Karpas-422 (cell line): ENCODE measurements around the gene GET3. TPM values are rescaled to one million over a fixed set of nuclear protein-coding genes. Genes with fewer than 3 reads are reported as not detected.

Experiments
- DNase-seq: peaks from one replicate; pipeline ENCODE4 v3.0.0-alpha.2; 2015
- H2AFZ ChIP-seq: fragments of 200-600 bp; sonication (generic); 2 replicates; pipeline ENCODE4 v1.6.1; 2014; ENCODE audit warnings: antibody characterized with exemption, low read length, mixed read lengths
- H3K27ac ChIP-seq: fragments of 200-600 bp; sonication (generic); 2 replicates; pipeline ENCODE4 v1.5.1; 2014; ENCODE audit warnings: mild to moderate bottlenecking, low read length, moderate library complexity
- H3K27me3 ChIP-seq: fragments of 200-600 bp; sonication (generic); 2 replicates; pipeline ENCODE4 v1.6.1; 2014; ENCODE audit warnings: low read length, mixed read lengths
- H3K36me3 ChIP-seq: fragments of 200-600 bp; sonication (generic); 2 replicates; pipeline ENCODE4 v1.6.1; 2014; ENCODE audit warnings: low read length, mixed read lengths; ENCODE audit not compliant: insufficient read depth
- H3K4me1 ChIP-seq: fragments of 200-600 bp; sonication (generic); 2 replicates; pipeline ENCODE4 v1.6.1; 2014; ENCODE audit warnings: mild to moderate bottlenecking, low read length, mixed read lengths
- H3K4me2 ChIP-seq: fragments of 200-600 bp; sonication (generic); 2 replicates; pipeline ENCODE4 v1.6.1; 2014; ENCODE audit warnings: low read length, low read depth, mild to moderate bottlenecking; ENCODE audit not compliant: poor library complexity, severe bottlenecking
- H3K4me3 ChIP-seq: fragments of 200-600 bp; sonication (generic); 2 replicates; pipeline ENCODE4 v1.5.1; 2014; ENCODE audit warnings: mild to moderate bottlenecking, antibody characterized with exemption, low read length, mixed read lengths
- H3K79me2 ChIP-seq: fragments of 200-600 bp; sonication (generic); 2 replicates; pipeline ENCODE4 v1.6.1; 2014; ENCODE audit warnings: mild to moderate bottlenecking, low read length, mixed read lengths
- H3K9ac ChIP-seq: fragments of 200-600 bp; sonication (generic); 2 replicates; pipeline ENCODE4 v1.6.0; 2014; ENCODE audit warnings: low read length
- H3K9me2 ChIP-seq: fragments of 200-600 bp; sonication (generic), shearing (Covaris generic); replicated peaks from 2 replicates; pipeline ENCODE4 v1.6.0; 2014; ENCODE audit warnings: mild to moderate bottlenecking, low read length, moderate library complexity; ENCODE audit not compliant: insufficient read depth
- H3K9me3 ChIP-seq: fragments of 300-700, 200-600 bp; sonication (generic); 2 replicates; pipeline ENCODE4 v1.6.1; 2014; ENCODE audit warnings: low read length, mixed read lengths
- H4K20me1 ChIP-seq: fragments of 200-600 bp; sonication (generic); 2 replicates; pipeline ENCODE4 v1.6.1; 2014; ENCODE audit warnings: mild to moderate bottlenecking, antibody characterized with exemption, low read length, low read depth; ENCODE audit not compliant: insufficient read depth
- total RNA-seq: library from RNA; depleted of rRNA; stranded (reverse); fragments of >200 nt; shearing (Covaris generic); gene quantifications from 2 replicates; pipeline ENCODE4 v1.2.3, GENCODE V29; 2014; ENCODE audit warnings: low replicate concordance

Gene GET3
- total RNA-seq, 1 experiment from 2014 or later: 42.3 TPM

DNA sequence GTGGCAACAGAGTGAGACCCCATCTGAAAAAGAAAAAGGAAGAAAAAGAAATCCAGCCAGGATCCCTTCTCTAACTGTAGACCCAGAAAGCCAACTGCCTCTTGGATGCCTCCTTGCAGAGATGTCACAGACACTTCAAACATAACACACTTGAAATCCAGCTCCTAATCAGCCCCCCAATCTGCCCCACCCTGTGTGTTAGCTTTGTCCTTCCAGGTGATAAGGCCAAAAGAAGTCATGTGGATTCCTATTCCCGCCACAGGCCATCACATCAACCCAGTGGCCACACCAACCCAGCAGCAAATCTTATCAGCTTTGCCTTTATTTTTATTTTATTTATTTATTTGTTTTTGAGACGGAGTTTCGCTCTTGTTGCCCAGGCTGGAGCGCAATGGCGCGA, 22.4 kb downstream of the GET3 start:
- Histone ChIP-seq H3K9ac (no peak overlapping the region), H4K20me1 (no peaks in the 10 kb centered on the region), H3K4me2 (no peak overlapping the region), H3K27ac (no peak overlapping the region), H3K36me3 (peaks cover 5% of the 10 kb centered on the region; the same call in 1 of the 2 replicates), H3K27me3 (no peaks in the 10 kb centered on the region), H3K9me2 (no peaks in the 10 kb centered on the region), H3K4me1 (peaks cover 4% of the 10 kb centered on the region; the same call in 1 of the 2 replicates), H3K79me2 (no peaks in the 10 kb centered on the region), H3K4me3 (no peak overlapping the region), H2AFZ (no peak overlapping the region), H3K9me3 (no peaks in the 10 kb centered on the region)
- no peak for DNase-seq

DNA sequence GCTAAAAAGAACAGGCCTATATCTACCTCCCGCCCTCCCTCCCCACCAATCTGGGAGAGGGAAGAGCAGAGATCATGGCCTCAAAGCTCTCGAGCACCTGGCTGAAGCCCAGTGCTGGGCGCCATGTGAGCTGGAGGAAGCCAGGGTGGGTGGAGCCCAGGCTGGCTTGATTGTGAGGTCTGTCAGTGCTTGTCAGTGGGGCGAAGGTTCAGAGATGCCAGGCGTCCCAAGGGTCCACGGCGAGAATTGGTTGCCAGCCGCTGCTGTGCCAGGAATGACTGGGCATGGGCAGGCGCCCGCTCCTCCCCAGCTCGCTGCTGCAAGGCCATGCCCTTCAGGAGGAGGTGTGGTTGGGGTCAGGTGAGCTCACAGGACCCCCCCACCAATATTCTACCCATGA, 25.8 kb downstream of the GET3 start:
- no peaks in the 10 kb centered on the region for H3K27me3 ChIP-seq
- no peak overlapping the region for H3K9ac ChIP-seq
- H3K4me1 ChIP-seq: no peaks in the 10 kb centered on the region; the same call in 1 of the 2 replicates
- no peaks in the 10 kb centered on the region for H3K9me2 ChIP-seq
- no peaks in the 10 kb centered on the region for H3K79me2 ChIP-seq
- no peaks in the 10 kb centered on the region for H3K9me3 ChIP-seq
- H4K20me1 ChIP-seq: no peaks in the 10 kb centered on the region
- no peak overlapping the region for H3K4me3 ChIP-seq
- H2AFZ ChIP-seq: no peak overlapping the region
- peaks cover 5% of the 10 kb centered on the region; the same call in 1 of the 2 replicates for H3K36me3 ChIP-seq
- DNase-seq: no peak
- H3K4me2 ChIP-seq: no peak overlapping the region
- H3K27ac ChIP-seq: no peak overlapping the region

DNA sequence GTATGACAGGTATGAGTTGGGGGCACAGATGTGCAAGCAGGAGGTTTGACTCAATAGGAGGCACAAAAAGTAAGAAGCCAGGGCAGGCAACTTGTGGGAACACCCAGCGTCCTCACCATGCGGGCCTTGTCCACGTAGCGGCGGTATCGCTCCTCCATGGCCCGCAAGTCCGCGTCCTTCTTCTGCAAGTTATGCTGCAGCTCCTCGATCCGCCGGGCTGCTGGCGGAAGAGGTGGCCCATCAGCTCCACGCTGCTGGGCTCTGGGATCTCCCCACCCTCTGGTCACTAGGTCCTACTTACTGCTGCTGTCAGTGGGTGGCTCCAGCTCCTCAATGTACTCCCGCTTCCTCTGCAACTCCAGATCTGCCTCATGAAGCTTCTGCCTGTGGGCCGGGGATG, 27.4 kb downstream of the GET3 start:
- H3K79me2 ChIP-seq: no peaks in the 10 kb centered on the region
- no peak overlapping the region for H3K4me3 ChIP-seq
- H2AFZ ChIP-seq: no peak overlapping the region
- peaks cover 5% of the 10 kb centered on the region; the same call in 1 of the 2 replicates for H3K36me3 ChIP-seq
- no peaks in the 10 kb centered on the region for H3K27me3 ChIP-seq
- no peak overlapping the region for H3K27ac ChIP-seq
- no peak overlapping the region for H3K9ac ChIP-seq
- DNase-seq: no peak
- no peaks in the 10 kb centered on the region for H3K9me3 ChIP-seq
- no peak overlapping the region for H3K4me2 ChIP-seq
- peaks cover 4% of the 10 kb centered on the region for H3K4me1 ChIP-seq
- H4K20me1 ChIP-seq: no peaks in the 10 kb centered on the region
- H3K9me2 ChIP-seq: no peaks in the 10 kb centered on the region

DNA sequence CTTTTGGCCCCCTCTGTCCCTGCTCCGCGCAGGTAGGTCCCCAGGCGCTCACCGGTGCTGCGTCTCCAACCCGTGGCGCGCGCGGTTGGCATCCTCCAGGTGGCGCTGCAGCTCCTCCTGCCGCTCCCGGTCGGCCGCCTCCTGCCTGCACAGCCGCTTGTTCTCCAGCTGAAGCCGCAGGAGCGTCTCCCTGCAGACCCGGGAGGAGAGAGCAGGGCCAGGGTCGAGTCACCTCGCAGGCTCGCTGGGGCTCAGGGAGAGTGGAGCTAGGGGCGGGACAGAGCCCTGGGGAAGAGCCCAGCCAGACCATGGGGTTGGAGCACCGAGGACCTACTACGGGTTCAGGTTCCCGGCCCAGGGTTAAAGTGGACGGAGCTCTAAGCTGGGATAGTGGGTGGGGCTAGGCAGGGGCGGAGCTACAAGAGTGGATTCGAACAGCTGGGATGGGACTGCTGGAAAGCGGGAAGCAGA, 28.8 kb downstream of the GET3 start:
- no peak overlapping the region for H3K4me3 ChIP-seq
- H3K79me2 ChIP-seq: no peaks in the 10 kb centered on the region
- no peak overlapping the region for H3K4me2 ChIP-seq
- peaks cover 9% of the 10 kb centered on the region for H3K4me1 ChIP-seq
- no peak for DNase-seq
- H3K27me3 ChIP-seq: no peaks in the 10 kb centered on the region
- H3K9me3 ChIP-seq: no peaks in the 10 kb centered on the region
- H3K36me3 ChIP-seq: peaks cover 5% of the 10 kb centered on the region; the same call in 1 of the 2 replicates
- no peak overlapping the region for H3K27ac ChIP-seq
- no peaks in the 10 kb centered on the region for H4K20me1 ChIP-seq
- no peak overlapping the region for H2AFZ ChIP-seq
- H3K9me2 ChIP-seq: no peaks in the 10 kb centered on the region
- H3K9ac ChIP-seq: no peak overlapping the region

DNA sequence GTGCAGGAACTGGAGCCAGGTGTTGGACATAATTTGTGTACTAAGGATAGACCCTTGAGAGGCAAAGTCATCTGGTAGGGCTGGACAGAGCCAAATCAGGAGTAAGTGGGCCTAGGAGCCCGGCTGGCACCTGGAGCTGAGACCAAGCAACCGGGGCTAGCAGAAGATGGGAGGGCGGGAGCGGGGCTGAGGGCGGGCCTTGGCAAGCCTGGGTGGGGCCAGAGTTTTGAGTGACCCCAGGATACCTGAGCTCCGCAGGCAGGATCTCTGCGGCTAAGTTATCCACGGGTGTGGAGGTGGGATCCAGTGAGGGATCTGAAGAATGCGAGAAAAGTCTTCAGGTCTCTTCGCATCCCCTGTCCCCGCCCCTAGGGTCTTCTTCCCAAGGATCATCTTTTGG, 29.9 kb downstream of the GET3 start:
- Histone ChIP-seq H3K27ac (no peak overlapping the region), H3K79me2 (no peaks in the 10 kb centered on the region), H3K4me2 (no peak overlapping the region), H3K9me3 (no peaks in the 10 kb centered on the region), H3K4me3 (no peak overlapping the region), H3K27me3 (no peaks in the 10 kb centered on the region), H2AFZ (no peak overlapping the region), H3K4me1 (peaks cover 9% of the 10 kb centered on the region), H3K36me3 (peaks cover 5% of the 10 kb centered on the region; the same call in 1 of the 2 replicates), H3K9me2 (no peaks in the 10 kb centered on the region), H4K20me1 (no peaks in the 10 kb centered on the region), H3K9ac (no peak overlapping the region)
- DNase-seq: no peak

DNA sequence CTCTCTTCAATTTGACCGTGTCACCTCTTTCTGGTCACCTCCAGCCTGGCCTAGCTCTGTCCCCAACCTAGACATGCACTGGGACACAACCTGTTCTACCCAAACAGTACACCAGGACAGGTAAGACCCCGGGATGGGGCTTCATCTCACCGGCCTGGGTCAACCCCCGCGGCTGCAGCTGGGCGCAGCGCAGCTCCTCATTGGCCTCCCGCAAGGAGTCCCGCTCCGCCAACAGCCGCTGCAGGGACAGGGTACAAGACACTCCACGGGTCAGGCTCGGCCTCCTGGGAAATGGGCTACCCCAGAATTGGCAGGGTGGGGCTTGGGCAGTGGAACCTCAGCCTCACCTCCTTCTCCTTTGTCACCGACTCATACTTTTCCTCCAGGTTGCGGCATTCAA, 30.4 kb downstream of the GET3 start:
- no peak for DNase-seq
- H3K9me2 ChIP-seq: no peaks in the 10 kb centered on the region
- no peaks in the 10 kb centered on the region for H3K79me2 ChIP-seq
- H3K27ac ChIP-seq: no peak overlapping the region
- no peak overlapping the region for H3K9ac ChIP-seq
- H2AFZ ChIP-seq: no peak overlapping the region
- no peaks in the 10 kb centered on the region for H4K20me1 ChIP-seq
- H3K9me3 ChIP-seq: no peaks in the 10 kb centered on the region
- peaks cover 5% of the 10 kb centered on the region; the same call in 1 of the 2 replicates for H3K36me3 ChIP-seq
- H3K4me1 ChIP-seq: peaks cover 9% of the 10 kb centered on the region
- H3K27me3 ChIP-seq: no peaks in the 10 kb centered on the region
- H3K4me2 ChIP-seq: no peak overlapping the region
- H3K4me3 ChIP-seq: no peak overlapping the region

DNA sequence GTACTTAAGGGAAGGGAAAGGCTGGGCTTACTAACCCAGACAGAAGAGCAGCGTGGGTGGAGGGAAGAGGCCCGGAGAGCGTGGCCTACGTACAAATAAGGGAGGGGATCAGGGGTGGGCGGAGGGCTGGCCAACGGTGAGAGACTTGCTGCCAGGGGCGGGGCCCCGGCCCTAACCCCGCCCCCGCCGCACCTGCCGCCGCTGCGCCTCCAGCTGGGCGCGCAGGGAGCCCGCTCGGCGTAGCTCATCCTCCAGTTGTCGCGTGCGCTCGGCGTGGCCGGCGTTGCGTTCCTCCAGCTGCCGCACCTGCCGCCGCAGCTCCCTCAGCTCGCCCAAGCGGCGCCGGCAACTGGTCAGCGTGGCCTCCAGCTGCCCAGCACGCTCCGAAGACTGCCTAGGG, 32.4 kb downstream of the GET3 start:
- peak overlapping the region; percentile 47 for H3K4me2 ChIP-seq
- DNase-seq: peak; percentile 89

DNA sequence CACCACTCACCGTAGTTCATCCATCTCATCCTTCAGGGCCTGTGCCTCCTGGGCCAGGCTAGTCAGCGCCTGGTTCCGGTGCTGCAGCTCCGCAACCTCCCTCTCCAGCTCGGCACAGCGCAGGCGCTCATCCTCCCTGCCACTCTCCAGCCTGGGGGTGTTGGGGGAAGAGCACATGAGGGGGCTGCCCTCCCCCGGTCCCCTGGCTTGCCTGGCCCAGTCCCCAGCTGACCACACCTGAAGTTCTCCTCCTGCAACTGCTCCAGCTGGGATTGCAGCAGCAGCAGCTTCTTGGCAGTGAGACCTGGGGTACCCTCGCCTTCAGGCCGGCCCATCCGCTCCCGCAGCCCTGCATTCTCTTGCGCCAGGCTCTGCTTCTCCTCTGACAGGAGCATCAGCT, 33.6 kb downstream of the GET3 start:
- no peak overlapping the region for H3K9ac ChIP-seq
- H3K9me2 ChIP-seq: no peaks in the 10 kb centered on the region
- H3K79me2 ChIP-seq: no peaks in the 10 kb centered on the region
- H3K4me2 ChIP-seq: no peak overlapping the region
- H3K4me1 ChIP-seq: peaks cover 16% of the 10 kb centered on the region
- H3K27me3 ChIP-seq: no peaks in the 10 kb centered on the region
- DNase-seq: no peak
- no peaks in the 10 kb centered on the region for H4K20me1 ChIP-seq
- no peak overlapping the region for H2AFZ ChIP-seq
- H3K4me3 ChIP-seq: no peak overlapping the region
- H3K36me3 ChIP-seq: no peaks in the 10 kb centered on the region
- no peak overlapping the region for H3K27ac ChIP-seq
- H3K9me3 ChIP-seq: no peaks in the 10 kb centered on the region

More for the DNA sequence above, 32.4 kb downstream of the GET3 start:
- Histone ChIP-seq H3K79me2 (no peaks in the 10 kb centered on the region), H4K20me1 (no peaks in the 10 kb centered on the region), H3K9ac (no peak overlapping the region), H3K27me3 (no peaks in the 10 kb centered on the region), H3K4me1 (peaks cover 11% of the 10 kb centered on the region), H3K4me3 (no peak overlapping the region), H3K36me3 (no peaks in the 10 kb centered on the region), H3K9me2 (no peaks in the 10 kb centered on the region), H3K9me3 (no peaks in the 10 kb centered on the region), H2AFZ (no peak overlapping the region), H3K27ac (no peak overlapping the region)

DNA sequence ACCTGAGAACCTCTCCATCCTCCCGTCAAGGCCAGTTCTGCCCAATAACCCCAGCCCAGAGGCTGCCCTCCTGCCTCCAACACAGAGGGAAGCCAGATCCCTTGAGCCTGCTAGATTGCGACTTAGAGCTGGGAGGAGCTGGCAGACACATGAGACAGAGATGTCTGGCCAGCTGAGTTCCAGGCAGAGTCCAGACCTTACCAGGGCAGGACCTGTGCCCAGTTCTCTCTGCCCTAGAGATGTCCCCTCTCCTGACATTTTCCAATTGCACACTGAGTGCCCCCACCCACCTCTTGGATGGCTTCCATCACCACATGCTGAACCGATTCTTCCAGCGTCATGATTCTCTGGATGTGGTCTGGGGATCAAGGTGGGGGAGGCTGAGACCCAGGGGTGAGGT, 35.0 kb downstream of the GET3 start:
- Histone ChIP-seq H3K4me1 (peaks cover 18% of the 10 kb centered on the region), H3K9me2 (no peaks in the 10 kb centered on the region), H4K20me1 (no peaks in the 10 kb centered on the region), H3K36me3 (no peaks in the 10 kb centered on the region), H3K27ac (no peak overlapping the region), H3K79me2 (no peaks in the 10 kb centered on the region), H3K27me3 (no peaks in the 10 kb centered on the region), H3K4me3 (no peak overlapping the region), H2AFZ (no peak overlapping the region), H3K4me2 (no peak overlapping the region), H3K9ac (no peak overlapping the region), H3K9me3 (no peaks in the 10 kb centered on the region)
- no peak for DNase-seq
